GM21717 (cell line): Measurements from ENCODE around the gene DRAP1.
"Not testable (repeated sequence)": the region's sequence is repeated elsewhere in the genome, so short reads cannot be mapped to it uniquely, and the experiment has no call there.

Source experiments
- ATAC-seq: cut with Tn5 transposase; IDR thresholded peaks from one replicate; pipeline ENCODE4 v1.9.1; 2021; ENCODE audit warnings: mild to moderate bottlenecking, moderate library complexity; ENCODE audit not compliant: unreplicated experiment

Gene DRAP1

DNA sequence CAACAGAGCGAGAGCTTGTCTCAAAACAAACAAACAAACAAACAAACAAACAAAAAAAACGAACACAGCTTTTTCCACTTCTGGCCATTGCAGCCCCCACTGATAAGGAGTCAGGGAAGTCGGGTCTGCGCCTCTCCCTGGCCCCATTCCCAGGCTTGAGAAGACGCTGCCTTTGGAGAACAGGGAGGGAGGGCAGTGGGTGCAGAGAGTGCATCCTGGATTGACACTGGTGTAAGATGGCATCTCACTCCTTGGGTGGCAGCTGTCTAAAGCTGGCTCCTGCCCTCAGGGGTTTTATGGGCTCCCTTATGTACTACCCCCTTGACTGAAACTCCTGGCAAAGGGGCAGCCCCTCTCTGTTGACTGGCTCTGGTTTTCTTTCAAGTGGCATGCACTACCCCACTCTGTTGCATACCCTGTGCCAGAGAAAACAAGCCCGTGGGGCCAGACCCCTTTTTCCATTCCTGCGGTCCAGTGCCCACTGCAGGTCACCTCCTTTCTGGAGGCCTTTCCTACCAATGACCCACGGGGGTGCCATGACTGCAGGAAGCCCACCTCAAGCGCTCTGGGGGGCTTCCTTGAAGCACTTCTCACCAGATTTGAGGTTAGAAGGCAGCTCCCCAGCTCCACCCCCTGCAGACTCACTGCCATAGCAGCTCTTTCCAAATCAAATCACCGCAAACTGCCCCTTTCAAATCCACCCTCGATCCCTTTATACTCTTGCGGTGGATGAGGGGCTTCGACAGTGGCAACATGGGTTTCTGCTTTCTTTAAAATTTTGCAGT lies 12.7 kb downstream of the DRAP1 start:
- no peak for ATAC-seq

DNA sequence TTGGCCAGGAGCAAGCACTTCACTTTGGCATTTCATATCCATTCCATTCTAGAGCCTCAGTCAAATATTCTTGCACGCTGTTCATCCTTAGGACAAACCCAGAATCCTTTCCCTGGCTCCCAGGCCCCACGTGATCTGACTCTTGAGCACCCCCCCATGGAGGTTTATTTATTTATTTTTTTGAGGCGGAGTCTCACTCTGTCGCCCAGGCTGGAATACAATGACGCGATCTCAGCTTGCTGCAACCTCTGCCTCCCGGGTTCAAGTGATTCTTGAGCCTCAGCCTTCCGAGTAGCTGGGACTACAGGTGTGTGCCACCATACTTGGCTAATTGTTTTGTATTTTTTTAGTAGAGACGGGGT lies 13.3 kb downstream of the DRAP1 start:
- no peak for ATAC-seq

DNA sequence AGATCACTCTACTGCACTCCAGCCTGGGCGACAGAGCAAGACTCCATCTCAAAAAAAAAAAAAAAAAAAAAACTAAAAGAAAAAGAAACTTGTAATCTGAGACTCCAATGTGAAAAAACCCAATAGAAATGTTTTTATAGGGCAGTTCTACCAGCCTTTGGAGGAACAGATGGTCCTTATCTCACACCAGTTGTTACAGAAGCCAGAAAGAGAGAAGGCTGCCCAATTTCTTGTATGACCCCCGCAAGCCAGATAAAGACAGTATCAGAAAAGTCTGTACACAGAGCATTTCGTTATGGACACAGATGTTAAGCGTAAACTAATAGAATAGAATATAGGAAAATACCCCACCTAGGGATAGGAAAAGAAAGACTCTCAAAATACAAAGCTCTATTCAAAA lies 14.8 kb downstream of the DRAP1 start:
- ATAC-seq: no peak

DNA sequence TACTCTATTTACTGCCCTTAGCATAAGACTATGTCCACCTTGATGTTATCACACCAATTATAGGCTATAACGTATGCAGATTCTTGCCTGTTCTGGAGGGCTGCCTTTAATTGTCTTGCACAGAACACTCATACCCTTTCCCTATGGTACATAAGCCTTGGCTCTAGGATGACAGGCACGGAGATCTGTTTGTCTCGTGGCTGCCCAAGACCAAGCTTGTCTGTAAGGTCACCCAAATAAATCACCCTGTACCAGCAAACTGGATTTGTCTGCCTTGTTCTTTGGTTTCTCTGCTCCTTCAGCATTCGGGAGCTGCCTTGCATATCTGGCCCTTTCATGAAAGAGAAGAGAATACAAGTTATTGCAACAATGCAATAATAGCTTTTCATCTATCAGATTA lies 18.5 kb downstream of the DRAP1 start:
- no peak for ATAC-seq

DNA sequence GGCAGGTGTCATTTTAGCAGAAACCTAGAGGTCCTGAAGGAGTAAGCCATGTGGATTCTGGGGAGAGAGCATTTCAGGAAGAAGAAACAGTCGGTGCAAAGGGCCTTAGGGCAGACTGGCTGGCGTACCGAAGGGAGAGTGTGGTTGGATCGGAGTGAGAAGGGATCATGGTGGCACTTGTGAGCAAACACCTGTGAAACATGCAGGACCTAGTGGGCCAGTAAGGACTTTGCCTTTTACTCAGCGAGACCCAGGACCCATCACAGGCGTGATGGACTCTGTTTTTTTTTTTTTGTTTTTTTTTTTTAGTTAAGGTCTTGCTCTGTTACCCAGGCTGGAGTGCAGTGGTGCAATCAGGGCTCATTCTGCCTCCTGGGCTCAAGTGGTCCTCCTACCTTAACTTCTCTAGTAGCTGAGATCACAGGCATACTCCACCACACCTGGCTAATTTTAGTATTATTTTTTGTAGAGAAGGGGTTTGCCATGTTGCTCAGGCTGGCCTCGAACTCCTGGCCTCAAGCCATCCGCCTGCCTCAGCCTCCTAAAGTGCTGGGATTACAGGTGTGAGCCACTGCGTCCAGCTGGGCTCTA lies 22.6 kb downstream of the DRAP1 start:
- ATAC-seq: no peak

DNA sequence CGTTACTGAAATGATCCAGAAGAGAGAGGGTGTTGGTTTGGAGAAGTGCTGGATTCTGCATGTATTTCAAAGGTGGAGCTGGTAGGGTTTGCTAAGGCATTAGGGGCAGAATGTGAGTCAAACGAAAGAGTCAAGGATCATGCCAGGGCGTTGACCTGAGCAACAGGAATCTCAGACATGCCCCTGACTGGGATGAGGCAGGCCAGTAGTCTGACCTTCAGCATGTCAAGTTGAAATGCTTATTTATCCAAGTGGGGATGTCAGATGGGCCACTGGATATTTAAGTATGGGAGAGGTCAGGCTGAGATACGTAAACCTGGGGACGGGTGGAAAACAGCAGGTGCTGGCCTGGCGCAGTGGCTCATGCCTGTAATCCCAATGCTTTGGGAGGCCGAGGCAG lies 23.3 kb downstream of the DRAP1 start:
- ATAC-seq: no peak

DNA sequence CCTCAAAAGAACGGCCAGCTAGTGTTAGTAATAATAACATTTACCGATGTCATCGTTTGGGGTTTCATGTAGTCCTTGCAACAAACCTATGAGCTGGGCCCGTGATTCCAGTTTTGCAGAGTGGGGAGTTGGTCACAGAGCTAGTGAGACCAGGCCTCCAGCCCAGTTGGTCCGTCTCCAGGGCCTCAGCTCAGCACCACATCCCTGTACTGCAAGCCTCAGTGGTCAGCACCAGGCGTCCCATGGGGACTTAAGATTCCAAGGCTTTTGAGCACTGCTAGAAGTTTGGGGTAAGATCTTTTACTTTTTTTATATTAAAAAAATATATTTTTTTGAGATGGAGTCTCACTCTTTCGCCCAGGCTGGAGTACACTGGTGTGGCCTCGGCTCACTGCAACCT lies 25.0 kb downstream of the DRAP1 start:
- ATAC-seq: no peak

DNA sequence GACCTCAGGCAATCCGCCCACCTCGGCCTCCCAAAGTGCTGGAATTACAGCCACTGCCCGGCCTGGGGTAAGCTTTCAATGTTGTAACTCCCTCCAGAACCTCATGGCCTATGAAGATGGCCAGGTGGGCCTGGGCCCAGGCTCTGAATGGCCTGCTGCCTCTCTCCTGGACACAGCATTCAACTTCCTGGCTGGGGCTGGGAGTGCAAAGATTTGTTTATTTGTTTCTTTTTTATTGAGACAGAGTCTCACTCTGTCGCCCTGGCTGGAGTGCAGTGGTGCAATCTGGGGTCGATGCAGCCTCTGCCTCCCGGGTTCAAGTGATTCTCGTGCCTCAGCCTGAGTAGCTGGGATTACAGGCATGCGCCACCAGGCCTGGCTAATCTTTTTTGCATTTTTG lies 25.5 kb downstream of the DRAP1 start:
- no peak for ATAC-seq

DNA sequence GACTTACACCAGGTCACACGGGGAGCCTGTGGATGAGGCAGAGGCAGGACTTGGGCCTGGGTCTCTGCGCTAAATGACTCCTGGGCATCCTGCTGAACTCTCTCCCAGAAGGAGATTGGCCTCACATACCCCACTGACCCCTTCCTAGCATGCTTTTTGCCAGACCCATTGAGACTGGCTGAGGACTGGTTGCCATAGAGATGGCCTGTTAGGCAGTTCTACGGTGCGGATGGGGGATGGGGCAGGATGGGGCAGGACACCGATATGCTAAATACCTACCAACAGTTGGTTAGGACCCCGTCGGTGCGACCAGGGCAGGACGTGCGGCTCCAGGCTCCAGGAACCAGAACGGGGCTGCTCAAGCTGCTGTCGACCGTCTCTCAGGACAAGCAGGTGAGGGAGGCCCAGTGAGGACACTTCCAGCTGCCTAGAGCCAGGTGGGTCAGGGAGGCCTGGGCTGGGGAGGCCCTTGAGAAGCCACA lies 26.2 kb downstream of the DRAP1 start, which contains the start of gene TSGA10IP:
Gene TSGA10IP (plus strand): TSS at position 51 of the 482 bp plus-strand sequence. CDS start 196 bp downstream, at position 247.
- ATAC-seq: no peak

DNA sequence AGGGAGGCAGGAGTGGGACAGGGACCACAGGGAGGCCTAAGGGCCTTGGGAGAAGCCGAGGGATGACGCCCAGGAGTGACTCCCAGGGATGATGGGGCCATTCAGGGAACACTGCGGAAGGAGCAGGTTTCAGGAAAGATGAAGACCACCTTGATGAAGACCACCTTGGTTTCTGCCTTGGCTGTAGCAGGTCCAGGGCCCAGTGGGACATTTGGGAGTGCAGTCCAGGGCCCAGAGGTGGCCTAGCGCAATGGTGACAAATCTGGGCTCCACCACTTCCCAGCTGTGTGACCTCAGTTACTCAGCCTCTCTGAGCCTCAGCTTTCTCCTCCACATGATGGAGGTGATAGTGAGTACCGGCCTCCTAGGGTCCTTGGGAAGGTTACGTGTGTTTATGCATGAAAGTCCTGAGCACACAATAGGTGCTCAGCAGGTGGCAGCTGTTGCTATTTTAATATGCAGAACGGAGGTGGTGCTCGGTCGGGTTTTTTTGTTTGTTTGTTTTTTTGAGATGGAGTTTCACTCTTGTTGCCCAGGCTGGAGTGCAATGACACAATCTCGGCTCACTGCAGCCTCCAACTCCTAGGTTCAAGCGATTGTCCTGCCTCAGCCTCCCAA lies 26.8 kb downstream of the DRAP1 start:
- no peak for ATAC-seq

DNA sequence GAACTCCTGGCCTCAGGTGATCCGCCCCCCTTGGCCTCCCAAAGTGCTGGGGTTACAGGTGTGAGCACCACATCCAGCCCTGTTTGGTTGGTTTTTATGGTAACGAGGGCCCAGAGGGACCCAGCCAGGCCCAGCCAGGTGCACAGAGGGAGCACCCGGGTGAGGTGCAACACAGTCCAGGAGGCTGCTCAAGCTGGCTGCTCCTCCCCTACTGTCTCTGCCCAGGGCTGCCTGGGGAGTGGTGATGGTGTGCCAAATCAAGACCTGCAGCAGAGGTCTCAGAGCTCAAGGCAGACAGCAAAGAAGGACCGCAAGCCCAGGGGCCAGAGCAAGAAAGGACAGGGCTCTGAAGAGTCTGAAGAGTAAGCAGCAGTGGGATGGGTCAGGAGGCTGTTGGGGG lies 27.4 kb downstream of the DRAP1 start:
- ATAC-seq: no peak

DNA sequence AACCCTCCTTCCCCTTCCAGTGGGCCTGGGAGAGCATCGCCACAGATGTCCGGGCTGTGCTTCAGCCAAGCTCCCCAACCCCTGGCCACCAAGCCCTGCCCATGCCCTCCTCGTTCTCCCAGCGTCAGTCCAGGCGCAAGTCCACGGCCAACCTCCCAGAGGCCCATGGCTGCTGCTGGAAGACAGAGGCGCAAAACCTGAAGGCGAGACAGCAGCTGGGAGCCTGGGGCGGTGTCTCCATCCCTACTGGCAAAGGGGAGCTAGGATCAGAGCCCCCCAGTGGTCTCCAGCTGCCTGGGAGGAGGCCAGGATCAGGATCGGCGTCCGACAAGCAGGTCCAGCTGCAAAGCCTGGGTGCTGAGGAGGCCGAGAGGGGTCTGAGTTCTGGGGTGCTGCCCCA lies 27.9 kb downstream of the DRAP1 start:
- ATAC-seq: no peak

DNA sequence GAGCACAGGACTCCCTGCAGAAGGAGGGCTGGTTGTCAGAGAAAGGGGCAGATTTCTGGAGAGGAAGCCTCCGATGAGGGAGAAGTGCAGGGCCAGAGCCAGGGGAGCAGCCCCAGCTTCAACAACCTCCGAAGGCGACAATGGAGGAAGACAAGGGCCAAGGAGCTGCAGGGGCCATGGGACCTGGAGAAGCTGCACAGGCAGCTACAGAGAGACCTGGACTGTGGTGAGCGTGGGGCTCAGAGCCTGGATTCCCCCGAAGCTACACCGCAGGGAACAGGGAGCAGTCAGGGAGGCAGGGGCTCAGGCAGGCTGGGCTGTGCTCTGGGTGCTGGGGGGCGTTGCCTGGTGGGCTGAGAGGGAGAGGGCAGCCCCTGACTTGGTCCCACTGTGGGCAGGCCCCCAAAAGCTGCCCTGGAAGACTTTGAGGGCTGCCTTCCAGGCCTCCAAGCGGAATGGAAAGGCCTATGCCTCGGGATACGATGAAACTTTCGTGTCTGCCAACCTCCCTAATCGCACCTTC lies 28.4 kb downstream of the DRAP1 start:
- no peak for ATAC-seq

DNA sequence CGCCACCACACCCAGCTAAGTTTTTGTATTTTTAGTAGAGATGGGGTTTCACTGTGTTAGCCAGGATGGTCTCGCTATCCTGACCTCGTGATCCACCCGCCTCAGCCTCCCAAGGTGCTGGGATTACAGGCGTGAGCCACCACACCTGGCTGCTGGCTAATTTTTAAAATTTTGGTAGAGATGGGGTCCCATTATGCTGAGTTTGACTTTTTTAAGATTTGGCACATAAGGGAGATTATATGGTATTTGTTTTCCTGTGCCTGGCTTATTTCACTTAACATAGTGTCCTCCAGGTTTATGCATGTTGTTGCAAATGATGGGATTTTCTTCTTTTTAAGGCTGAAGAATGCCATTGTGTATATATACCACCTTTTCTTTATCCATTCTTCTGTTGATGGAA lies 31.5 kb downstream of the DRAP1 start:
- ATAC-seq: not testable (repeated sequence)

DNA sequence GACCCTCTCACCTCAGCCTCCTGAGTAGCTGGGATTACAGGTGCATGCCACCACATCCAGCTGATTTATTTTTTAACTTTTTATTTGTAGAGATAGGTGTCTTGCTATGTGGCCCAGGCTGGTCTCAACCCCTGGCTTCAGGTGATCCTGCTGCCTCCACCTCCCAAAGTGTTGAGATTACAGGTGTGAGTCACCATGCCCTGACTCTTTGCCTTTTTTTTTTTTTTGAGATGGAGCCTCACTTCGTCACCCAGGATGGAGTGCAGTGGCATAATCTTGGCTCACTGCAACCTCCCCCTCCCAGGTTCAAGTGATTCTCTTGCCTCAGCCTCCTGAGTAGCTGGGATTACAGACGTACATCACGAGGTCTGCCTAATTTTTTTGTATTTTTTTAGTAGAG lies 32.4 kb downstream of the DRAP1 start:
- not testable (repeated sequence) for ATAC-seq

DNA sequence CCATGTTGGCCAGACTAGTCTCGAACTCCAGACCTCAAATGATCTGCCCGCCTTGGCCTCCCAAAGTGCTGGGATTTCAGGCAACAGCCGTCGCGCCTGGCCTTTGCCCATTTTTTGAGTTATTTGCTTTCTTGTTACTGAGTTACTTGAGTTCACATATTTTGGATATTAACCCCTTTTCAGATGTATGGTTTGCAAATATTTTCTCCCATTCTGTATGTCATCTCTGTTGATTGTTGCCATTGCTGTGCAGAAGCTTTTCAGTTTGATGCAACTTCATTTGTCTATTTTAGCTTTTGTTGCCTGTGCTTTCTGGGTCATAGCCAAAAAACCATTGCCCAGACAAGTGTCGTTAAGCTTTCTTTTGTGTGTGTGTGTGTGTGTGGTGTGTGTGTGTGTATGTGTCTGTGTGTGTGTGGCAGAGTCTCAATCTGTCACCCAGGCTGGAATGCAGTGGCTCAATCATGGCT lies 32.9 kb downstream of the DRAP1 start:
- no peak for ATAC-seq

DNA sequence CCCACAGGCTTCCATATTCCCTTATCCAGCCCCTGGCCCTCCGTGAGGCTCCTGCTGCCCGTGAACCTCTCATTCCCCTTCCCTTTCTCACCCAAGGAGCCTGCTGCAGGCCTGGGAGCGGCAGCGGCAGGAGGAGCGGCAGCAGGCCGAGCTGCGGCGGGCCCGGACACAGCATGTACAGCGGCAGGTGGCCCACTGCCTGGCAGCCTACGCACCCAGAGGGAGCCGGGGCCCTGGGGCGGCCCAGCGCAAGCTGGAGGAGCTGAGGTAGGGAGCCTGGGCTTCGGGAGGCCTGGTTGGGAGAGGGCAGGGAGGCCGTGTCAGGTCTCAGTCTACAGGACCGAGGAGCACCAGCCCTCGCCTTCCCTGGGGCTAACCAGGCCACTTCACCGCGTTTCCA lies 34.2 kb downstream of the DRAP1 start:
- ATAC-seq: no peak

DNA sequence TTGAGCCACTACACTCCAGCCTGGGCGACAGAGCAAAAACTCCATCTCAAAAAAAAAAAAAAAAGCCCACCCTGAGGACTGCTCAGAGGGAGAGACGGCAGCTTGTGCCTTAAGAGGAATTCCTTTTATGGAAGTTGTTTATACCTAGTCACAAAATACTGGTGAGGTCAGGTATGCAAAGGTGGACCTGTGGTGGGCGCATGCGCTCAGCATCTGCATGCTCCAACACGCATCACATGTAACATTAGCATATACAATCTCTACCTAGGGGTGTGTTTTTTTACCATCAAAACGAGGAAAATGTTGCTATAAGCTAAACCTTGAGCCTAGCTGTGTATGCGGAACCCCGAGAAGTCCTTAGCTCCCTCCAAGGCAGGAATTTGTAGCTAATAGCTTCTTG lies 35.5 kb downstream of the DRAP1 start:
- ATAC-seq: no peak

DNA sequence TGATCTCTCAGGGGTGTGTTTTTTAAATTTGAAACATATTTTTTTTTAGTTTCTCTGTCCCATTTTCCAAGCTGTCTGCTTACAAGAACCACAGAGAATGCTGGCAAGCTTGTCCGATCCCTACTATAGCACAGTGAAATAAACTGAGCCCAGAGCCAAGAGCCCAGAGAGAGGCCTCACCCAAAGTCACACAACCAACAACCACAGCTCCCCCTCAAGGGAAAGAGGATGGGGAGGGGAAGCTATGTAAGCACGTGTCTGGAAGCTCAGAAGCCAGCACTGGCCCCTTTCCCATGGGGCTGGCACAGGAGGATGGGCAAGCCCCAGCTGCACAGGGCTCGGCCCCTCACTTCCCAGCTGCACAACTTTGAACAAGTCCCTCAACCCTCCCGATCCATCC lies 39.1 kb downstream of the DRAP1 start:
- no peak for ATAC-seq

DNA sequence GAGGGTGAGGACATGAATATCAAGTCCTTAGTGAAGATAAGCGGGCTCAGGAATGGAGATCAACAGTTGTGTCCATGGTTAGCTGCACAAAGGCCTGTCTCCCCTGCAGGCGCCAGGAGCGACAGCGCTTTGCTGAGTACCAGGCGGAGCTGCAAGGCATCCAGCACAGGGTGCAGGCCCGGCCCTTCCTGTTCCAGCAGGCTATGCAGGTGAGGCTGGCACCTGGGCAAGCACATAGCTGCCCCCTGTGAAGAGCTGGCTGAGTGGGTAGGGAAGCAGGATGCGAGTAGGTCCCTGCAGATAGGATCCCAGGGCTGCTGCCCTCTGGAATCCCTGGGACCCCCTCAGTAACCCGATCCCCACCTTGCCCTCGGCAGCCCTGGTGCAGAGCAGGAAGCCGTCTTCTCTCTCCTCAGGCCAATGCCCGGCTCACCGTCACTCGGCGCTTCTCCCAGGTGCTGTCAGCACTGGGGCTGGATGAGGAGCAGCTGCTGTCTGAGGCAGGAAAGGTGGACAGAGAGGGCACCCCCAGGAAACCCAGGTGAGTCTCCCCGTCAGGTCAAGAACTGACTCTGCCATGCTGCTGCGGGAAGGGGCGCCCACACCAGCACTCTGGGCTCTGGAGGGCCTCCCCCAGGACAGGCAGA lies 39.7 kb downstream of the DRAP1 start:
- ATAC-seq: no peak

DNA sequence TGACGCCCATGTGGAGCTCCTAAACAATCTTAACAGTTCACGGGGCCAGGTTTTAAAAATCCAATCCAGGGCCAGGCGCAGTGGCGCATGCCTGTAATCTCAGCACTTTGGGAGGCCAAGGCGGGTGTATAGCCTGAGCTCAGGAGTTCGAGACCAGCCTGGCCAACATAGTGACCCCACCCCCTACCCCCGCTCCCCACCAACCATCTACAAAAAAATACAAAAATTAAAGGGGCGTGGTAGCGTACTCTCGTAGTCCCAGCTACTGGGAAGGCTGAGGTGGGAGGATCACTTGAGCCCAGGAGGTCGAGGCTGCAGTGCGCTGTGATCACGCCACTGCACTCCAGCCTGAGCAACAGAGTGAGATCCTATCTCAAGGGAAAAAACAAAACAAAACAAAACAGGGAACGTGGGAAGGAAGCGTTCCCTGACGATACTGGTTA lies 41.6 kb downstream of the DRAP1 start:
- no peak for ATAC-seq
